Endothelial cell of umbilical vein (primary cell): ENCODE measurements around the gene MSANTD2. TPM values are rescaled to one million over a fixed set of nuclear protein-coding genes. Genes with fewer than 3 reads are reported as not detected.

Experiments used
- BruUV-seq: library from RNA; stranded (reverse); fragments of 400-500 nt; replicated peaks from 2 replicates; lab custom pipeline; 2021; lab: Mats Ljungman, UMichigan
- CTCF ChIA-PET: fragments of 300-600, 350-600 bp; sonication (Branson Sonifier 250); formaldehyde crosslinking; loops from one replicate; lab custom pipeline; 2021; ENCODE audit warnings: antibody characterized with exemption, inconsistent platforms; lab: Charles Lee
- POLR2A ChIA-PET: fragments of 300-600, 350-600 bp; sonication (Branson Sonifier 250); formaldehyde crosslinking; loops from one replicate; lab custom pipeline; 2021; ENCODE audit warnings: antibody characterized with exemption, inconsistent platforms; lab: Charles Lee
- DNase-seq: peaks from one replicate; pipeline ENCODE4 v3.0.0-alpha.2; 2011; ENCODE audit warnings: low read depth, low spot score
- FAIRE-seq: peaks from 2 replicates; lab custom pipeline; 2011; peaks lifted over from hg19 to GRCh38; lab: Jason Lieb, UNC
- H2AFZ ChIP-seq: 2 replicates; pipeline ENCODE4 v1.6.0; 2012; ENCODE audit warnings: low read depth, low read length, control low read depth, inconsistent platforms
- H3K27ac ChIP-seq: 2 replicates; pipeline ENCODE4 v1.5.1; 2011; ENCODE audit warnings: low read depth, mild to moderate bottlenecking, control low read depth, low read length, moderate library complexity; ENCODE audit not compliant: insufficient read depth
- H3K27me3 ChIP-seq, 2 experiments: 2 replicates each; pipeline versions ENCODE4 v1.6.0 to v1.6.1; 2011; ENCODE audit warnings: low read length in 2 of 2, mixed read lengths in 1 of 2; ENCODE audit not compliant: control insufficient read depth in 2 of 2, insufficient read depth in 2 of 2
- H3K36me3 ChIP-seq, 2 experiments: 2 replicates in 1 of 2; 3 replicates in 1 of 2; pipeline ENCODE4 v1.5.1; 2011; ENCODE audit warnings: low read length in 2 of 2, mild to moderate bottlenecking in 1 of 2, moderate library complexity in 1 of 2; ENCODE audit not compliant: control insufficient read depth in 2 of 2, insufficient read depth in 2 of 2; ENCODE audit errors: extremely low read depth in 1 of 2
- H3K4me1 ChIP-seq: 3 replicates; pipeline ENCODE4 v1.5.1; 2011; ENCODE audit warnings: mild to moderate bottlenecking, low read length; ENCODE audit not compliant: control insufficient read depth, insufficient read depth; ENCODE audit errors: extremely low read depth
- H3K4me2 ChIP-seq: 2 replicates; pipeline ENCODE4 v1.6.1; 2011; ENCODE audit warnings: low read length, control low read depth, mixed read lengths; ENCODE audit not compliant: insufficient read depth
- H3K4me3 ChIP-seq, 3 experiments: fragments of 200-600 bp in 1 of 3; sonication (generic), shearing (Covaris generic) in 1 of 3; replicated peaks in 1 of 3; 2 replicates each; pipeline ENCODE4 v1.5.1; 2011 to 2016; ENCODE audit warnings: control low read depth in 3 of 3, low read length in 3 of 3, mild to moderate bottlenecking in 2 of 3, inconsistent platforms in 1 of 3, low read depth in 1 of 3, moderate library complexity in 1 of 3; ENCODE audit not compliant: insufficient read depth in 1 of 3
- H3K79me2 ChIP-seq: 2 replicates; pipeline ENCODE4 v1.6.0; 2012; ENCODE audit warnings: low read length, inconsistent platforms; ENCODE audit not compliant: control insufficient read depth, insufficient read depth
- H3K9ac ChIP-seq: replicated peaks from 2 replicates; pipeline ENCODE3; 2011; ENCODE audit warnings: low read length, control low read depth; ENCODE audit not compliant: insufficient read depth; ENCODE audit errors: extremely low read depth
- H3K9me1 ChIP-seq: replicated peaks from 3 replicates; pipeline ENCODE4 v1.6.0; 2011; ENCODE audit warnings: mild to moderate bottlenecking, low read length; ENCODE audit not compliant: control insufficient read depth, insufficient read depth; ENCODE audit errors: extremely low read depth
- H3K9me3 ChIP-seq: replicated peaks from 2 replicates; pipeline ENCODE4 v1.5.1; 2012; ENCODE audit warnings: low read length, inconsistent platforms; ENCODE audit not compliant: control insufficient read depth, insufficient read depth
- H4K20me1 ChIP-seq: replicated peaks from 2 replicates; pipeline ENCODE3; 2011; ENCODE audit warnings: mild to moderate bottlenecking, low read length; ENCODE audit not compliant: control insufficient read depth, insufficient read depth; ENCODE audit errors: extremely low read depth
- EZH2 ChIP-seq: IDR thresholded peaks from 2 replicates; pipeline ENCODE4 v1.6.1; 2012; ENCODE audit warnings: borderline replicate concordance, low read depth, mild to moderate bottlenecking, moderate library complexity, low read length, inconsistent platforms; ENCODE audit not compliant: severe bottlenecking
- FOS ChIP-seq: IDR thresholded peaks from 2 replicates; pipeline ENCODE4 v1.6.1; 2011; ENCODE audit warnings: mild to moderate bottlenecking, low read length, moderate library complexity, borderline replicate concordance; ENCODE audit not compliant: insufficient read depth
- GATA2 ChIP-seq: IDR thresholded peaks from 2 replicates; pipeline ENCODE4 v1.7.0; 2011; ENCODE audit warnings: low read depth, mild to moderate bottlenecking, moderate library complexity, mixed read lengths, low read length; ENCODE audit not compliant: insufficient read length, insufficient read depth
- JUN ChIP-seq: IDR thresholded peaks from 2 replicates; pipeline ENCODE4 v1.6.1; 2011; ENCODE audit warnings: borderline replicate concordance, low read depth; ENCODE audit not compliant: insufficient read length, insufficient read depth
- MAX ChIP-seq: IDR thresholded peaks from 2 replicates; pipeline ENCODE4 v1.6.1; 2011; ENCODE audit not compliant: insufficient read depth, insufficient read length
- MYC ChIP-seq: IDR thresholded peaks from one replicate; pipeline ENCODE4 v1.6.1; 2011; ENCODE audit warnings: mild to moderate bottlenecking, low read depth, low read length
- POLR2A ChIP-seq: IDR thresholded peaks from 2 replicates; pipeline ENCODE4 v1.6.1; 2012; ENCODE audit warnings: low read depth, mild to moderate bottlenecking, control low read depth, low read length
- POLR2AphosphoS5 ChIP-seq: IDR thresholded peaks from 2 replicates; pipeline ENCODE4 v1.6.1; 2012; ENCODE audit warnings: low read depth, mild to moderate bottlenecking, control low read depth, low read length, moderate library complexity; ENCODE audit not compliant: insufficient read depth
- dilution Hi-C: fragments of 300-500 bp; cut with MboI; formaldehyde crosslinking; loops from one replicate; pipeline ENCODE4 v1.15.0; 2019; ENCODE audit warnings: low sequenced_read_pairs; ENCODE audit not compliant: extremely low pct_ligation_motif_present
- intact Hi-C: fragments of 100-400 bp; cut with micrococcal nuclease; formaldehyde crosslinking; loops from one replicate; pipeline ENCODE4 v1.10.0; 2022
- polyA plus RNA-seq, 4 experiments: library from polyadenylated mRNA; depleted of rRNA in 3 of 4; stranded (reverse) in 3 of 4; unstranded in 1 of 4; fragments of >200 nt; gene quantifications; 2 replicates each; pipeline versions ENCODE4 v1.2.1 to v1.2.3, GENCODE V29; 2011 to 2012; ENCODE audit warnings: missing spikeins in 1 of 4
- total RNA-seq: library from RNA; stranded (reverse); gene quantifications from 2 replicates; pipeline ENCODE4 v1.2.3, GENCODE V29; 2021
- TF ChIP-seq, protein P1 (sequence below), 2 donors: IDR thresholded peaks; 1 replicate in 1 of 2; 2 replicates in 1 of 2; pipeline ENCODE4 v1.5.1; 2011; ENCODE audit warnings: low read length in 2 of 2, mild to moderate bottlenecking in 2 of 2, moderate library complexity in 2 of 2, control low read depth in 1 of 2, inconsistent platforms in 1 of 2, low read depth in 1 of 2; ENCODE audit not compliant: insufficient read depth in 1 of 2; ENCODE audit errors: extremely low read depth in 1 of 2

MSANTD2 gene
- total and polyA plus RNA-seq, 2 donors (not counting 3 experiments of a cell fraction or from before 2014, with no cell fraction given), result 5.5 to 23.2 TPM

GRCh38 chr11:124829986-124830385 is 29.8 kb upstream of the MSANTD2 start:
- intact Hi-C loops, result no loop called here
- no TSS peak for BruUV-seq
- no peaks in the 10 kb centered on the region for H3K4me1 ChIP-seq
- TF ChIP-seq POLR2AphosphoS5 (no peak), POLR2A (no peak), MYC (no peak), GATA2 (no peak), FOS (no peak), MAX (no peak), EZH2 (no peak), JUN (no peak)
- TF ChIP-seq, protein P1, sequence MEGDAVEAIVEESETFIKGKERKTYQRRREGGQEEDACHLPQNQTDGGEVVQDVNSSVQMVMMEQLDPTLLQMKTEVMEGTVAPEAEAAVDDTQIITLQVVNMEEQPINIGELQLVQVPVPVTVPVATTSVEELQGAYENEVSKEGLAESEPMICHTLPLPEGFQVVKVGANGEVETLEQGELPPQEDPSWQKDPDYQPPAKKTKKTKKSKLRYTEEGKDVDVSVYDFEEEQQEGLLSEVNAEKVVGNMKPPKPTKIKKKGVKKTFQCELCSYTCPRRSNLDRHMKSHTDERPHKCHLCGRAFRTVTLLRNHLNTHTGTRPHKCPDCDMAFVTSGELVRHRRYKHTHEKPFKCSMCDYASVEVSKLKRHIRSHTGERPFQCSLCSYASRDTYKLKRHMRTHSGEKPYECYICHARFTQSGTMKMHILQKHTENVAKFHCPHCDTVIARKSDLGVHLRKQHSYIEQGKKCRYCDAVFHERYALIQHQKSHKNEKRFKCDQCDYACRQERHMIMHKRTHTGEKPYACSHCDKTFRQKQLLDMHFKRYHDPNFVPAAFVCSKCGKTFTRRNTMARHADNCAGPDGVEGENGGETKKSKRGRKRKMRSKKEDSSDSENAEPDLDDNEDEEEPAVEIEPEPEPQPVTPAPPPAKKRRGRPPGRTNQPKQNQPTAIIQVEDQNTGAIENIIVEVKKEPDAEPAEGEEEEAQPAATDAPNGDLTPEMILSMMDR (IDR thresholded peaks at IDR 0.05; ENCODE audit: extremely low read depth in 1 of 2, insufficient read depth in 1 of 2, low read depth in 1 of 2, low read length in 2 of 2), result no peak
- ChIA-PET POLR2A (no interaction called here), CTCF (interaction anchor here (0.7 to 2.4 kb wide), 5 partner anchors 36 to 185 kb away, joined by 3 to 9 read pairs (median 3); partner anchors contain the start of gene ROBO3)
- H3K79me2 ChIP-seq, result no peaks in the 10 kb centered on the region
- no peak overlapping the region for H3K4me2 ChIP-seq
- peaks cover 0 to 5% of the 10 kb centered on the region in 2 experiments for H3K27me3 ChIP-seq
- no peaks in the 10 kb centered on the region for H3K9me1 ChIP-seq
- H3K4me3 ChIP-seq, result no peak overlapping the region
- no peaks in the 10 kb centered on the region for H3K9me3 ChIP-seq
- FAIRE-seq (no peak), DNase-seq (no peak)
- no peaks in the 10 kb centered on the region for H4K20me1 ChIP-seq
- H3K9ac ChIP-seq, result no peak overlapping the region
- no peak overlapping the region for H2AFZ ChIP-seq
- dilution Hi-C loops, result loop anchor here (10.0 kb wide), 1 partner anchor 165 kb away; no protein-coding TSS in a partner anchor
- H3K27ac ChIP-seq, result no peak overlapping the region
- H3K36me3 ChIP-seq, result no peaks in the 10 kb centered on the region
